NCI-H128 (cell line): Measurements from ENCODE around the gene RCOR2.
"Not testable (repeated sequence)": the region's sequence is repeated elsewhere in the genome, so short reads cannot be mapped to it uniquely, and the experiment has no call there.

ENCODE experiments used
- DNase-seq: peaks from one replicate; lab custom pipeline; 2025; ENCODE audit not compliant: unreplicated experiment; lab: John Stamatoyannopoulos, UW

RCOR2 gene

GRCh38 chr11:63916837-63917691 is at the start of gene RCOR2:
Gene RCOR2 (minus strand): TSS chr11:63917164. CDS start chr11:63916456, 708 bp downstream.
- DNase-seq, result peak; percentile 80

DNA sequence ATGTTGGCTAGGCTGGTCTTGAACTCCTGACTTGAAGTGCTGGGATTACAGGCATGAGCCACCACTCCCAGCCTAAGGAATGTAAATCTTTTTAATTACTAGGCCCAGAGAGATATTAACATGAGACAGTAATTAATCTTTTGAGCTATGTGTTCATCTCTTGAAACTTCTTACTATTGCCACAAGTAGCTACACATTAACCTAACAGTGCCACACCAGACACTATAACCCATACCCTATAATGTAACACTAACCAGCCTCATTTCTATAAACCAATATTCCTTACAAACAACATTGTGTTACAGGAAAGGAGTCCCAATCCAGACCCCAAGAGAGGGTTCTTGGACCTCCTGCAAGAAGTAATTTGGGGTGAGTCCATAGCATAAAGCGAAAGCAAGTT is 49.5 kb upstream of the RCOR2 start:
- DNase-seq, result no peak

DNA sequence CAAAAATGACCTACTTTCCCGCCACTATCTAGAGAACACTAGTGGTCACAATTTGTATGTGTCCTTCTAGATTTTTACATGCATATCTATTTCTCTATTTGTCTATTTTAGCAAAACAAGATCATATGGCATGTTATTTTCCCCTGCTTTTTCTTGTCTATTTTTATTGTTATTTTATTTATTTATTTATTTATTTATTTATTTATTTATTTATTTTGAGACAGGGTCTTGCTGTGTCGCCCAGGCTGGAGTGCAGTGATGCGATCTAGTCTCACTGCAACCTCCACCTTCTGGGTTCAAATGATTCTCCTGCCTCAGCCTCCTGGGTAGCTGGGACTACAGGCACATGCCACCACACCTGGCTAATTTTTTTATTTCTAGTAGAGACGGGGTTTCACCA is 46.9 kb upstream of the RCOR2 start:
- DNase-seq, result not testable (repeated sequence)

GRCh38 chr11:63961608-63962412 is 44.8 kb upstream of the RCOR2 start:
- DNase-seq, result no peak

DNA sequence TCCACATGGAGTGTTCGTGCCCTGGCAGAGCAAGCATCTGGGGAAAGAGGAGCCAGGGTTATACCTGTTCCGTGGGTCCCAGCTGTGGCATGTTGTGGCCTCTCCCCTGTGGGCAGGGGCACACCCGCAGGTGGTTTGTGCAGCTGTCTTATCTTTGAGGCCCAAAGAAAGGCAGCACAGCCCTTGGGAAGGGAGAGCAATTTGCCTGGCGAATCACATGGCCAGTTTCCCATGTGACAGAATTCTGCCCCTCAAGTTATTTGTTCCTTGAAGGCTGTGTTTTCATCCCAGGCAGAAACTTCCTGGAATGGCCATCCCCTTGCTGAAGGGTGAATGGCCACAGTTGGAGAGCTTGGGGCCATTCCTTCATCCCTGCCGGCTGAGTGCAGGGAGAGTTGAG is 41.0 kb upstream of the RCOR2 start:
- no peak for DNase-seq

GRCh38 chr11:63952570-63952969 is 35.6 kb upstream of the RCOR2 start:
- DNase-seq, result no peak

- DNase-seq, result no peak
Measured at GRCh38 chr11:63951779-63952536, 35.0 kb upstream of the RCOR2 start.

DNA sequence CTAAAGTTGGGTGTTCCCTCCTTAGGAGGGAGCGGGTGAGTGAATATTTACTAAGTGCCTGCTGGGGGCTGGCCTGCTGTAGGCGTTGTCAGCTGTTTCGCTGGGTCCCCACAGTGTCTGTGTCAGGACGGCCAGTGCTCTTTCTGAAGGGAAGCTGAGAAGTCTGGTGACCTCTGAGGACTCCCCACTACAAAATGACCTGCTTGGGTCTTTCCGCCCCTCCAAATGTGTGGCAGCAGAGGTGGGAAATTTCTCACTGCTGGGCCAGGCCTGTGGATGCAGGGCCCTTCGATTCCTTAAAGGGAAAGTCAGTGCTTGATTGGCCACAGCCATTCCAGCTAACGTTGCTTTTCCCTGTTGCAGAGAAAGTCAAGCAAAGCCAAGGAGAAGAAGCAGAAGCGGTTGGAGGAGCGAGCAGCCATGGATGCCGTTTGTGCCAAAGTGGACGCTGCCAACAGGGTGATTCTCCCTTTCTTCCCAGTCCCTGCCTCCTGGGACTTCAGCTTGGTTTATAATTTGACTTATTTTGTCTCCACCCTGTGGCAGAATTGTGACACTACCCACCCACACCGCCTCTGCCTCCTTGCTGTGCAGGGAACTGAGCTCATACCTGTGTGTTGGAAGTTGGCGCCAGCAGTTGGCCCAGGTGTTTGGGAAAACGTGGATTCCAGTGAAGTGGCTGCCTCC is 28.7 kb upstream of the RCOR2 start:
- DNase-seq, result peak; percentile 49

DNA sequence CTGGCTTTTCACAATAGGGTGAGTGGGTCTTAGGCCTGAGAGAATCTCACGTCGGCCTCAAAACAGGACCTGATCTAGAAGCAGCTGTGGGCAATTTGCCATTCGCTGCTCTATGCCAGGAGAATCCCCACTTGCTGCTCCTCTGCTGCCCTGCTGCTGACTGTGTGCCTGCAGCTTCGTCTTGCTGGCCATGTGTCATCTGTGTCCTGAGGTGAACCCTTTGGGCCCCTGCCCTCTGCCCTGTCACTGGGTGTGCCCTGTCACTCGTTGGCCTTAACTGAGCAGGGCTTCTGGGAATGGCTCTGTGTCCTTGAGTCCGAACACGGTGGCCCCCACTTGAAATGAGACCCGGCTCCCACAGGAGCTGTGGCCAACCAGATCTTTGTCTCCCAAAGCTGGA is 28.0 kb upstream of the RCOR2 start:
- no peak for DNase-seq

GRCh38 chr11:63942803-63943202 is 25.8 kb upstream of the RCOR2 start:
- DNase-seq, result no peak

DNA sequence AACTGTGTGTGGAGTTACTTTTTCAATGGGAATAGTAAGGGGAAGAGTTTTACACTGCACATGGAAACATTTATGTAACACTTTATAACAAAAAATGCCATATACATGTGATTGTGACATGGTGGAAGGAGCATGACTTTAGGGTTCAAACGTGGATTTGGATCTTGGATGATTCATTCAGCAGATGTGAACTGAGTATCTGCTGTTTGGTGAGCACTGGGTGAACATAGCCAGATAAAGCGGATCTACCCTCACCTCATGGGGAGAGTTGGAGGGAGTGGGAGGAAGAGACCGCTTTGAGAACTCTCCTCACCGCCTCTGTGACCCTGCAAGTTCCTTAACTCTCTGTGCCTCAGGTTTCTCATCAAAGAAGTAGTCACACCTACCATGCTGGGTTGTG is 24.9 kb upstream of the RCOR2 start:
- no peak for DNase-seq

DNA sequence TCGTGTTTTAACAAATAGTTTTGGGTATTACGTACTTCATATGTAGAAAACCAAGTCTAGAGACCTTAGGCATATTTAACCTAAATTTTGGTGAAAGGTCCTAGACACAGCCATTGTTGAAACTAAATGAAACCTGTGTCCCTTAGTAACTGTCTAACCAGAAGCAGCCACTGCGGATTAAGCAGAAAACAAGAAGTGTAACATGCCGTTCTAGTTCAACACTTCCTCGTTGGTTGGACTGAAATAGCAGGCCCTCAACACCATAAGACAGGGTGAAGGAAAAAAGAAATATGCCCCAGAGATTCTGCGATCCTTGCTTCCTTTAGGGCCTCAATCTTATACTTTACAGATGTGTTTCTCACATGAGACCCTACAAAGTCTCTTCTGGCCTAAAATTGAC is 23.8 kb upstream of the RCOR2 start:
- DNase-seq, result no peak

DNA sequence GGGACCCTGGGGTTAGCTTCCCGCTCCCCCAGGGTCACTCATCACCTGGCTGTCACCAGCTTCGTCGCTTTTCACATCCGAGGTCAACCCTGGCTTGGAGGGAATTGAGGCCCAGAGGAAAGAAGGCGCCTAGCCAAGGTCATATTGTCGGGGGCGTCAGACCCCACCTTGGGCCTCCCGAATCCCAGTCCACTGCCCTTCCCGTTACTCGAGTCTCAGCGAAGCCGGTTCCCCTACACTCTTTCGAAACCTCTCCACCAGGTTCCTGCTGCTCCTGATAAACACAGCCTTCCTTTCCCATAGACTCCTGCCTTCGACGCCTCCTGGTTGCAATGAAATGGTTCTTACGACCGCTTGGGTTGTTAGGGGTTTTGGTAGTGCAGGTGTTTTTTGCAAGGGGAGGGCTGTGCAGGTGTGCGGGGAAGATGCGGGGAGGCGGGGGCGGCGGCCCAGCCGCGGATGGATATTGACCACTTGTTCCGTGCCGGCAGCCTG is 22.5 kb upstream of the RCOR2 start:
- no peak for DNase-seq

- DNase-seq, result peak; percentile 95
Measured at GRCh38 chr11:63938479-63939396, 21.8 kb upstream of the RCOR2 start, which contains the start of gene NAA40. Gene NAA40 (plus strand): TSS chr11:63939002. CDS start chr11:63939097, 95 bp downstream.

DNA sequence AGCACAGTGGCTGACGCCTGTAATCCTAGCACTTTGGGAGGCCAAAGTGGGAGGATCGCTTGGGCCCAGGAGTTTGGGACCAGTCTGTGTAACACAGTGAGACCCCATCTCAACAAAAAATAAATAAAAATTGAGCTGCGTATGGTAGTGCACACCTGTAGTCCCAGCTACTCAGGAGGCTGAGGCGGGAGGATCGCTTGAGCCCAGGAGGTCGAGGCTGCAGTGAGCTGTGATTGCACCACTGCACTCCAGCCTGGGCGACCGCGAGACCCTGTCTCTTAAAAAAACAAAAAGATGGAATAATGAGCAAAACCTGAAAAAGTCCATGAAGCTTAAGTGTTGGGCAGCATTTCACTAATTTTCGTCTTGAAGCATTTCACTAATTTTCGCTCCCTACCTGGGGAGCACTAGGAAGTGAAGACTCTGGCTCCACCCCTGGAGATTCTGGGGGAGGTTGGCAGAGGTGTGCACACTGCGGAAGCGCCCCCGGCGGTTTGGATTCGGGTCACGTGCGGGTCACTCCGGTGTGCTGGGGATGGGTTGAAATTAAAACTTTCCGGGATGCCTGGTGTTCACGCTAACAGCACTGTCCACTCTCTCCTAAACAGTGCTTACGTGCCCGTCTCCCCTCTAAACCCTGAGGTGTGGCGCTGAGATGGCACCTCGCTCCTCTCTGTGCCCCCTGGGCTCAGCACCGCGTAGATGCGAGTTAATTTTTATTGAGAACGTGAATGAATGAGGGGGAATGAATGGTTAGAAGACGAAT is 20.9 kb upstream of the RCOR2 start:
- no peak for DNase-seq

GRCh38 chr11:63933459-63933858 is 16.5 kb upstream of the RCOR2 start:
- no peak for DNase-seq

DNA sequence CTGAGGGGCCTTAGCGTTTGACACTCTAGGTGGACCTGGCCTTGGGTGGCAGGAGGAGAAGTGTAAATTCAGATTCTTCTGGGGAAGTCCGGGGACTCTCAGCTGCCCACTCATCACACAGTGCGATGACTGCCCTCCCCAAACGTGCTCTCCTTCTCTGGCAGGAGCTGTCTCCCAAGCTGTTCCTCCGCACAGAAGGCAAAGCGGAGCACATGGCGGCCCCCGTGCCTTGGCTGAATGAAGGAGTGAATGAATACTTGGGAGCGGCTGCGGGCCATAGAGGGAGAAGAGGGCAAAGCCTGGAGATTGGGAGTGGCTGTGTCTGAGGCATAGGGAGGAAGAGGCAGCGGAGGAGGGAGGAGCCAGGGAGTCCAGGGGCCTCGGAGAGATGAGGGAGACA is 14.9 kb upstream of the RCOR2 start:
- DNase-seq, result no peak

DNA sequence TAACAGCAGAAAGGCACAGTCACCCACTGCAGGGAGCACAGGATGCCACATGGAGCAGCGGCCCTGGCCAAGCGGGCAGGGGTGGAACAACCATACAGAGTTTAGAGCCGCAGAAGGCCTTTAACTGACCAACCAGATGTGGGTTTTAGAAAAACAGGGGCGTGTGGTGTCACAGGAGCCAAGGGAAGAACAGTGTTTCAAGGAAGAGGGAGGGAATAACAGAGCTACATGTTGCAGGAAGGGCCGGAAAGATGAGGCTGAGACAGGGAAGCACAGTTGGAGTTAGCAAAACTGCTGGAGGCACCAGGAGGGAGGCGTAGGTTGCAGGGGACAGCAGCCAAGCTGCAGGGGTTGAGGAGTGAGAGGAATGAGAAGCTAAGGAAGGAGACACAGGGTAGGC is 14.1 kb upstream of the RCOR2 start:
- no peak for DNase-seq

GRCh38 chr11:63929616-63930015 is 12.7 kb upstream of the RCOR2 start:
- no peak for DNase-seq
